ENCODE measurements around the gene MTHFD2L. TPM values are rescaled to one million over a fixed set of nuclear protein-coding genes. Genes with fewer than 3 reads are reported as not detected.

The MTHFD2L gene
- total and polyA plus RNA-seq, 10 donors = 7.8 to 19.7 (median 13.3) TPM

DNA sequence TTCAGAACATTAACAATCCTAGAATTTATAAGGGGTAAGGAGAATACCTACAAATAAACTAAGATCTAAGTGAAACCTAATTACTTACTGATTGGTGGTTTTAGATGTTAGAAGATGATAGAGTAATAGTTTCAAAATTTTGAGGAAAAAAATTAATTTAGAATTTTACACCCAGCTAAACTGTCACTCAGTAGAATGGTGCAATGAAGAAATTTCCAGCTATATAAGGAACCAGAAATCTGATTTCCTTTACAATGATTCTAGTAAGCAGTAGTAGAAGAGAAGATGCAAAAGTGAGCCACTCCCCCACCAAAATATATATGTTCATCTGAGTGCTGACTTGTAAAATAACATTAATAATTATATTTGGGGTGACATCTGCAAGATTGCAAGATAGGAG, 95.0 kb downstream of the MTHFD2L start:
- TF ChIP-seq, protein P1, sequence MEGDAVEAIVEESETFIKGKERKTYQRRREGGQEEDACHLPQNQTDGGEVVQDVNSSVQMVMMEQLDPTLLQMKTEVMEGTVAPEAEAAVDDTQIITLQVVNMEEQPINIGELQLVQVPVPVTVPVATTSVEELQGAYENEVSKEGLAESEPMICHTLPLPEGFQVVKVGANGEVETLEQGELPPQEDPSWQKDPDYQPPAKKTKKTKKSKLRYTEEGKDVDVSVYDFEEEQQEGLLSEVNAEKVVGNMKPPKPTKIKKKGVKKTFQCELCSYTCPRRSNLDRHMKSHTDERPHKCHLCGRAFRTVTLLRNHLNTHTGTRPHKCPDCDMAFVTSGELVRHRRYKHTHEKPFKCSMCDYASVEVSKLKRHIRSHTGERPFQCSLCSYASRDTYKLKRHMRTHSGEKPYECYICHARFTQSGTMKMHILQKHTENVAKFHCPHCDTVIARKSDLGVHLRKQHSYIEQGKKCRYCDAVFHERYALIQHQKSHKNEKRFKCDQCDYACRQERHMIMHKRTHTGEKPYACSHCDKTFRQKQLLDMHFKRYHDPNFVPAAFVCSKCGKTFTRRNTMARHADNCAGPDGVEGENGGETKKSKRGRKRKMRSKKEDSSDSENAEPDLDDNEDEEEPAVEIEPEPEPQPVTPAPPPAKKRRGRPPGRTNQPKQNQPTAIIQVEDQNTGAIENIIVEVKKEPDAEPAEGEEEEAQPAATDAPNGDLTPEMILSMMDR (IDR thresholded peaks at IDR 0.05 in 8 of 11, conservative IDR thresholded peaks at IDR 0.05 in 3 of 11) = no peak
- TF ChIP-seq POLR2AphosphoS5 (IDR thresholded peaks at IDR 0.05) (no peak), POLR2A (IDR thresholded peaks at IDR 0.05) (no peak)
- no peak overlapping the region for H3K4me3 ChIP-seq
- H3K27me3 ChIP-seq (replicated peaks in 1 of 7) = no peaks in the 10 kb centered on the region
- DNase-seq = no peak
- peaks cover 0 to 5% (median 0%) of the 10 kb centered on the region in 6 donors for H3K36me3 ChIP-seq
- intact Hi-C loops (cut with DNase I; ENCODE audit: low total_unique reads) = no loop called here
- H3K27ac ChIP-seq = no peak overlapping the region
- H3K4me1 ChIP-seq = no peaks in the 10 kb centered on the region
- H3K9me3 ChIP-seq = peaks cover 9 to 43% (median 27%) of the 10 kb centered on the region in 8 donors

DNA sequence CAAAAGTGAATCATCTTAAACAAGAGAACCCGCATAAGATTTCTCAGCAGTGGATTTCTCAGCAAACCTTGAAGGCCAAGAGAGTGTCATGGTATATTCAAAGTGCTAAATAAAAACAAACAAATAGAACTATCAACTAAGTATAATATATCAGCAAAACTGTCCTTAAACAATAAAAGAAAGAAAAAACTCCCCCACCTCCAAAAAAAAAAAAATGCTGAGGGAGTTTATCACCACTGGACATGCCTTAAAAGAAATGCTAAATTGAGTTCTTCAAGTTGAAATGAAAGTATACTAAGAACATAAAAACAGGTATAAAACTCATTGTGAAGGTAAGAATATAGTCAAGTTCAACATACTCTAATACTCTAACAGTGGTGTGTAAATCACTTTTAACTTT, 96.5 kb downstream of the MTHFD2L start:
- Histone ChIP-seq H3K27ac (no peak overlapping the region), H3K36me3 (peaks cover 0 to 5% (median 0%) of the 10 kb centered on the region in 6 donors), H3K27me3 (replicated peaks in 1 of 7) (no peaks in the 10 kb centered on the region), H3K4me3 (no peak overlapping the region), H3K9me3 (peaks cover 9 to 43% (median 27%) of the 10 kb centered on the region in 8 donors), H3K4me1 (no peaks in the 10 kb centered on the region)
- 84 to 96% (median 94%) methylated on average over 1 of the region's 1 CpG for WGBS, 5 donors
- TF ChIP-seq POLR2AphosphoS5 (IDR thresholded peaks at IDR 0.05) (no peak), POLR2A (IDR thresholded peaks at IDR 0.05) (no peak)
- TF ChIP-seq, protein P1 (IDR thresholded peaks at IDR 0.05 in 8 of 11, conservative IDR thresholded peaks at IDR 0.05 in 3 of 11) = no peak
- DNase-seq = no peak
- intact Hi-C loops (cut with DNase I; ENCODE audit: low total_unique reads) = no loop called here

DNA sequence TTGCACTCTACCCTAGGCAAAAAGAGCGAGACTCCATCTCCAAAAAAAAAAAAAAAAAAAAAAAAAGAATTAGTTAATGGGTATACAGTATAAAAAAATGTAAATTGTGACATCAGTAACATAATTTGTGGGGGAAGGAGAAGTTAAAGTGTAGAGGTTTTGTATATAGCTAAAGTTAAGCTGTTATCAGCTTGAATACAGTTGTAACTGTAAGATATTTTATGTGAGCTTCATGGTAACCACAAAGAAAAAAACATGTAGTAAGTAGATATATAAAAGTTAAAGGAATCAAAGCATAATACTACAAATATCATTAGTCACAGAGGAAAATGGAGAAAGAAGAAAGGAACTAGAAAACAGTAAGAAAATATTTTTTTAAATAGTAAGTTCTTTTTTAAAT, 97.2 kb downstream of the MTHFD2L start:
- intact Hi-C loops (cut with DNase I; ENCODE audit: low total_unique reads) = no loop called here
- Histone ChIP-seq H3K27me3 (replicated peaks in 1 of 7) (no peaks in the 10 kb centered on the region), H3K36me3 (peaks cover 0 to 5% (median 0%) of the 10 kb centered on the region in 6 donors), H3K27ac (no peak overlapping the region), H3K9me3 (peaks cover 9 to 42% (median 27%) of the 10 kb centered on the region in 8 donors), H3K4me3 (no peak overlapping the region), H3K4me1 (no peaks in the 10 kb centered on the region)
- no peak for TF ChIP-seq POLR2A (IDR thresholded peaks at IDR 0.05)
- TF ChIP-seq, protein P1 (IDR thresholded peaks at IDR 0.05 in 8 of 11, conservative IDR thresholded peaks at IDR 0.05 in 3 of 11) = no peak
- TF ChIP-seq POLR2AphosphoS5 (IDR thresholded peaks at IDR 0.05) = no peak
- no peak for DNase-seq
- 86 to 100% (median 89%) methylated on average over 1 of the region's 1 CpG for WGBS, 5 donors

DNA sequence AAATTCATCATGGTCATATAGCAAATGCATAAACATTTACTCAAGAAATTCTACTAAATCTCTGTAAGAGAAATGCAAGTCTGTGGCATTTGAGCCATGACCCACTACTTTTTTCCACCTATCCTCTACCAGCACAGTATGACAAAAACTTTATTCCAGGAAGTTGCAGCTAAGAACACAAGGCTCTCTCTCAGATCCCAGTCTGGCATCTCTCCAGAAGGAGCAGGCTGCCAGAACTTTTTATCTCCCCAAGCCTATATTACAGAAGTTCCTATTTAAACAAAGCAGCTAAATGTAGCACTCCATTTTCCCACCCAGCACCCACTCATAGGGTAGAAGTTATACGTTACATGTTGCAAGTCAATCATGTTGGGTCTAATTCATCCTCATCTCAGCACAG, 101.0 kb downstream of the MTHFD2L start:
- TF ChIP-seq, protein P1 (IDR thresholded peaks at IDR 0.05 in 8 of 11, conservative IDR thresholded peaks at IDR 0.05 in 3 of 11) = no peak
- no peak for TF ChIP-seq POLR2AphosphoS5 (IDR thresholded peaks at IDR 0.05)
- no peak for DNase-seq
- Histone ChIP-seq H3K36me3 (no peaks in the 10 kb centered on the region), H3K27ac (no peak overlapping the region), H3K4me3 (no peak overlapping the region), H3K4me1 (no peaks in the 10 kb centered on the region), H3K27me3 (replicated peaks in 1 of 7) (no peaks in the 10 kb centered on the region), H3K9me3 (peaks cover 0 to 4% (median 2%) of the 10 kb centered on the region in 8 donors)
- intact Hi-C loops (cut with DNase I; ENCODE audit: low total_unique reads) = no loop called here
- 68 to 89% (median 79%) methylated on average over 1 of the region's 1 CpG for WGBS, 5 donors

All from spleen (tissue), 11 donors.